IPS DF 19.7 (cell line): Measurements from ENCODE around the gene ASPRV1.

Source experiments
- DNase-seq: peaks from one replicate; pipeline ENCODE4 v3.0.0-alpha.2; 2013; ENCODE audit warnings: low read depth, low spot score

The ASPRV1 gene

GRCh38 chr2:69989009-69989408 is 27.6 kb upstream of the ASPRV1 start:
- no peak for DNase-seq

- DNase-seq: no peak
Measured at GRCh38 chr2:69988086-69988635, 26.7 kb upstream of the ASPRV1 start.

GRCh38 chr2:69986691-69987090 is 25.3 kb upstream of the ASPRV1 start:
- no peak for DNase-seq

- no peak for DNase-seq
Measured at GRCh38 chr2:69985688-69986087, 24.3 kb upstream of the ASPRV1 start.

- no peak for DNase-seq
Measured at GRCh38 chr2:69985216-69985615, 23.8 kb upstream of the ASPRV1 start.

GRCh38 chr2:69983392-69983966 is 22.0 kb upstream of the ASPRV1 start:
- DNase-seq: no peak

- no peak for DNase-seq
Measured at GRCh38 chr2:69979902-69980807, 18.7 kb upstream of the ASPRV1 start.

- DNase-seq: no peak
Measured at GRCh38 chr2:69977906-69978482, 16.6 kb upstream of the ASPRV1 start.

- DNase-seq: no peak
Measured at GRCh38 chr2:69977186-69977585, 15.8 kb upstream of the ASPRV1 start.

- no peak for DNase-seq
Measured at GRCh38 chr2:69975853-69976462, 14.5 kb upstream of the ASPRV1 start.

GRCh38 chr2:69975136-69975852 is 13.9 kb upstream of the ASPRV1 start:
- no peak for DNase-seq

GRCh38 chr2:69973335-69973735 is 11.9 kb upstream of the ASPRV1 start:
- DNase-seq: no peak

- no peak for DNase-seq
Measured at GRCh38 chr2:69972822-69973221, 11.4 kb upstream of the ASPRV1 start.

GRCh38 chr2:69969991-69970390 is 8.6 kb upstream of the ASPRV1 start:
- no peak for DNase-seq

GRCh38 chr2:69969126-69969983 is 7.9 kb upstream of the ASPRV1 start:
- DNase-seq: no peak

GRCh38 chr2:69968609-69969008 is 7.2 kb upstream of the ASPRV1 start:
- DNase-seq: no peak

GRCh38 chr2:69966496-69966895 is 5.1 kb upstream of the ASPRV1 start:
- DNase-seq: no peak

GRCh38 chr2:69965756-69966445 is 4.5 kb upstream of the ASPRV1 start:
- DNase-seq: no peak

- DNase-seq: no peak
Measured at GRCh38 chr2:69964353-69964841, 3.0 kb upstream of the ASPRV1 start.
